GM21367 (cell line): ENCODE results near the gene RSPO3.

Experiments used
- ATAC-seq: cut with Tn5 transposase; IDR thresholded peaks from one replicate; pipeline ENCODE4 v1.9.1; 2021; ENCODE audit not compliant: unreplicated experiment

The RSPO3 gene

DNA sequence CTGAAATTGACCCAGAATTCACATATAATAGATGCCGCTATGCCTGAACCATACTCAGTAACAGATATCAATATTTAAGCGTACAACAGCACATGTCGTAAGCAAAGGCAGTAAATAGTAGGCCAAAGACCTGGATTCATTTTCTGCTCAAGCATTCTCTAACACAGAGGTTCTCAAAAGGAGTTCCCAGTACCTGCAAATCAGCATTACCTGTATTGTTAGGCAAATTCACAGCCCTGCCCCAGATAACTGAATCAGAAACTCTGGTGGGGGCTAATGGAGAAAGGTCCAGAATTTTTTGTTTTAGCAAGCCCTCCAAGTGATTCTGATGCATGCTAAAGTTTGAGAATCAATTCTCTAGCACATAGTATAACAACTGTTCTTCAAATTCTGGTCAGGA lies 36.0 kb downstream of the RSPO3 start:
- ATAC-seq, result no peak

- no peak for ATAC-seq
Measured at GRCh38 chr6:127160484-127160883, 42.0 kb downstream of the RSPO3 start.

- ATAC-seq, result no peak
Measured at GRCh38 chr6:127162836-127163235, 44.4 kb downstream of the RSPO3 start.

DNA sequence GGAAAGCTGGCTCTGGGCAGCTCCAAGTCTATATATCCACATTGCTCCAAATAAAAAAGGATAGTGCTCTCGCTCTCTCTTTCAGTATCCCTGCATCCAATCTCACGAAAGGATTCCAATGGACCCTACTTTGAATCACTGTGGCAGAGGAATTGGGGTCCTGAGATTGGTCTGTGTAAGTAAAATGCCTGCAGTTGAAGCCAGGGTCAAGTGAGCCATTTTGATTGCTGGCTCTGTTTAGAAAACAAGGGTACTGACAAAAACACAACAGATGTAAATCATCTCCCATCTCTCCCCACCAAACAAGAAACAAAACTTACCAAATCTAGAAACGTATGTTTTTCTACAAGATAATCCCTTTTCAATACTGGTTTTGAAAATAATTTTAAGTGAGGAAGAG lies 45.6 kb downstream of the RSPO3 start:
- no peak for ATAC-seq

DNA sequence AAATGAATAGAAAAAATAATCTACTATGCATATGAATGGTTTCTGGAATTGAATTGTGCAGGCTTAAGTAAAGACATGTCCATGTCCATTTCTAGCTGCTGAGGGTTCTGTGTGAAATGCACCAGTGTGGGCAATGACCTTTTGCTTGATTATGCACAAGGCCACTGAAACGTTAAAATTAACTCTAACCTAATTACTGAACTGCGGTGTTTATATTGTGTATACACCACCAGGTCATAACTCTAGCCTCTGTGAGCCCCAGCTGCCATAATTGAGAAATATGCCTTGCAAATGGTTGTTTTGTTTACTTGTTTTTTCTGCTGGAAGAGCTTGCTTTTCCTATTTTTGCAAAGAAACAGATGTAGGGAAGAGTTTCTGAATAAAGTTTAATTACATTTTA lies 46.1 kb downstream of the RSPO3 start:
- ATAC-seq, result no peak

DNA sequence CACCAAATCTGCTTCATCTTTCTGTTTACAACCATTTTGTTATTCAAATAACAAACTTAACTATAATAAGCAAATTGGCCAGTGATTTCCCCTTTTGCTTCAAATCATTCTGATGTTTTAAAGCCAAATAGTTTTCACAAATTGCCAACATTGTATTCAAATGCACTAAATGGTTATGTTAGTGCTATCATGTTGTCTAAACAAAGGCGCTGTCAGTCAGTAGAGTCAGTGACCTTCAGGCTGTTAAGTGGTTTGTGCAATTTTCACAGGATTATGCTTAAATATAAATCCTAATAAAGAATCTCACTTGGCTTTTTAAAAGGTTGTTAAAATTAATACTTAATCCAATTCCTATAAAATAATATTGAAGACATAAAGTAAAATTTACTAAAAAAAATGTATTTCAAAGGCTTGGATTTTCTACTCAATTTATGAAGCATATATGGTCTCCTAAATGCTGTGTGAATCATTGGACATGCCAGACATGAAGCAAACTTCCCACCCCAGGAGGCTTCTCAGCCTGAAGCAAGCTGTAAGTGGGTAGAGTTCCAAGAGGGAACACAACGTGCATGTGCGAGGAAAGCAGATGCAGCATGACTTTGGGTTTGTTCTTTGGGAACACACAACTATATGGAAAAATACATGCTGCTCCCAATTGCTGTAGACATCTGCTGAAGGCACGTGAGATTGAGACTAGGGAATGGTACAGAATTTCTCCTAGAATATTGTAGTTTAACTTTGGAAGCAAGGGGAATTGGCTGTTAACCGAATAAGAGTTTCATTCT lies 54.9 kb downstream of the RSPO3 start:
- ATAC-seq, result no peak

- ATAC-seq, result no peak
Measured at GRCh38 chr6:127176146-127176545, 57.7 kb downstream of the RSPO3 start.

DNA sequence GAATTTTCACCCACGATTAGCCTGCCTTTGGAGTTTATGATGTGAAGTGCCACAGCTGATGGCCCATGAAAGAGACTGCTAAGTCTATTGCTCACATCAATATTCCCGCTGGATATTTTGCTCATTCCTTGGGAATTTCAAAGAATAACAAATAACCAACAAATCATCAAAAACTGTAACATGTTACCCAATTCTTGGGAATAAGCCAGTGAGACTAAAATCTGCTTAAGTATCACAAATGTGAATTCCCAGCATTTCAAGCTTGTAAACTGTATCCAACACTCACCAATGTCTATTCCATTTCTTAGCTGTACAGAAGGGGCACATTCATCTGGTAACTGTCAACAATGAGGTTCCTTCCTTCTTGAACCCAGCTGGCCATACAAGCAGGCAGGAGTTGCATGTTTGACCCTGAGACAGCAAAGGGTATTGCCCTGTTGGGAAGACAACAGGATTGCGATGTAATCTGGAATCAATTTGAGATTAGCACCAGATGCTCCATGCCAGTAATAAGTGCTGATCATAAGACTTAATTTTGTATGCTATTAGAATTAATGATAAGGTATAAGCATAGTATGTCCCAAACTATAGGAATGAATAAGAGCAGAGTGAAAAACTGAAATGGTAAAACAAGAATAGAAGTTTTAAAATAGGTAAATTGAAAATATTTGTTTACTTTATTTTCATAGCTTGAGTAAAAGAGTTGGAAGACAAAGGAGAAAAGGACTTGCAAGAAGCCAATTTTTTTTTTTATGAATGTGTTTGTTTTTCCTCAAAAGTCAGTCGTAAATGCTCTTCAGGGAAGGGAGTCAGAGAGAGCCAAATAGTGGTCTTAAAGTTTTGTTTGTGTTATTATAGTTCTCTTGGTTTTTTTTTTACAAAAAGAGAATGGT lies 58.8 kb downstream of the RSPO3 start:
- ATAC-seq, result no peak

DNA sequence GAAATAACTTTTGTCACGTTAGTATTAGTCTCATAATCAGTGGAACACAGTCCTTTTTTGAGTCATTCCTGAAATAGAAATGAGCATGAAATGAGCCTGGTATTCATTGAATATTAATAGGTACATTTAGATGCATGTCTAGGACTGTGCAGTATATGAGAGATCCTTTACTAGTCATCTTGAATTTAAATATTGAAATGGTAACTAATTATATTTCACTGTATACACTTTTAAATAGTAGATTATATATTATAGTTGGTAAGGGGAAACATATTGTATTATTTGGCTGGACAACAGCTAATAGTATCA lies 59.4 kb downstream of the RSPO3 start:
- no peak for ATAC-seq

DNA sequence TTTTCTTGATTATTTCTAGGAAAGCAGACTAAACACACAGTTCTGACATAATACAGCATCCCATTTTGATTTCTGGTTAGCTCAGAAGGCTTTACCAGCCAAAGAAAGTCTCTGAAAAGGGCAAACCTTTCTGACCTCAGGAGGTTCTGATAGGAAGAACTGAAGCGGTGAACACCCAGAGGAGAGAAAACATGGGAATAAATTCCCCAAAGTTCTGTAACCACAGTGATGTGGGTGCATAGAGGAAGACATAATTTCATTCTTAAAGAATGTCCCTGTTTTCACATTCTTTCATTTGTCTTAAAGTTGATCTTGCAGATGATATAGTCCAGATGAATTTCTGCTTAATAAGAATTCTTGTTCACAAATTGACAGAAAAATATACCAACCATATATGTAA lies 60.3 kb downstream of the RSPO3 start:
- ATAC-seq, result no peak

DNA sequence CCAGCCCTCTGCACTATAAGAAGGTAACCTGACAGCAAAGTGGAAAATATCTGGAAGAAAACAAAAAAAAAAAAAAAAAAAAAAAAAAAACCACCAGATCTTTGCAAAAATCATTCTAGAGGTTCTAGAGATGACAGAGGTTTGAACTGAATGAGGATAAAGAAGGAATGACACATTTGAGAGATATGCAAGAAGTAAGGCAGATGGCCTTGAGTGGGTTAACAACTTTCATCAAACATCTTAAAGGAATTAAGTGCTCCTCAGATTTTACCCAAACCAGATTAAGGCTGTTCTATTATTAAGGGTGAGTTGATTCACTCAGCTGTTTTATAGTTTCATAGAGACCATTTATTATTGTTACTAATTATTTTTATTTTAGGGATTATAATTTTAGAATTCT lies 62.0 kb downstream of the RSPO3 start:
- no peak for ATAC-seq

DNA sequence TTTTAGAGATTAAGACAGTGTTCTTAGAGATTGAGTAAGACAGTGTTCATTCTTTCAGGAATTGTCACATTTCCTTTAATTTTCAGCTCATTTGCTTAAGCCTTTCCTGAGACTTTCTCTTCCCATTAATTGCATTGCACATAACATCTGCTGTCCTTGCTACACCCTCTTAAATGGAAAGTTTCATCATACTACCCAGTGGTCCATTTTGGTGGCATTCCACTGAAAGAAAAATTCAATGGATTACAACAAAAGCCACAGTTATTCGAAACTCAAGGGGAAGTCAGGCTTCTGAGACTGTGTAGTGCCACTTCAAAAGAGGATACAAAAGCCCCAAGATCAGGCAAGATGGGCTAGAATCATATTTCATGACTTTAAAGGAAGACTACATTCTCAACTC lies 64.0 kb downstream of the RSPO3 start:
- ATAC-seq, result no peak

GRCh38 chr6:127185437-127185995 lies 67.0 kb downstream of the RSPO3 start:
- ATAC-seq, result no peak

DNA sequence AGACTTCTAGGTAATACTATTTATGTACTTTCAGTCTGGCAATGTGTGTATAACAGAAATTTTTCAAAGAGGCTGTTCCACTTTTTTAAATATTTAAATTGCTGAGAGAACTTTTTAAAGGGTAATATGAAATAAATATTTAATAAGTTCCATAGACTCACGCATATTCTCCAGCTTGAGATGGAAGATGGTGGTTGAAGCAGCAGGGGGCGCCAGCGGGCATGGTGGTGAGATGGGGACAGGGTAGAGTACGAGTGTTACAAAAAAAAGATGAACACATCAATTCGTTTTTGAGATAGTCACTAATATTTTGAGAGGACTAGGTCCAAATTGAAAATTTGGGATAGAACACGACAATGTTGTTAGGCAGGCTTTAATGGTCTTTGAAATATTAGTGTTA lies 68.4 kb downstream of the RSPO3 start:
- peak; percentile 79 for ATAC-seq

- no peak for ATAC-seq
Measured at GRCh38 chr6:127188744-127189143, 70.3 kb downstream of the RSPO3 start.

GRCh38 chr6:127190552-127190951 lies 72.1 kb downstream of the RSPO3 start:
- ATAC-seq, result no peak

GRCh38 chr6:127191716-127192115 lies 73.2 kb downstream of the RSPO3 start:
- no peak for ATAC-seq

DNA sequence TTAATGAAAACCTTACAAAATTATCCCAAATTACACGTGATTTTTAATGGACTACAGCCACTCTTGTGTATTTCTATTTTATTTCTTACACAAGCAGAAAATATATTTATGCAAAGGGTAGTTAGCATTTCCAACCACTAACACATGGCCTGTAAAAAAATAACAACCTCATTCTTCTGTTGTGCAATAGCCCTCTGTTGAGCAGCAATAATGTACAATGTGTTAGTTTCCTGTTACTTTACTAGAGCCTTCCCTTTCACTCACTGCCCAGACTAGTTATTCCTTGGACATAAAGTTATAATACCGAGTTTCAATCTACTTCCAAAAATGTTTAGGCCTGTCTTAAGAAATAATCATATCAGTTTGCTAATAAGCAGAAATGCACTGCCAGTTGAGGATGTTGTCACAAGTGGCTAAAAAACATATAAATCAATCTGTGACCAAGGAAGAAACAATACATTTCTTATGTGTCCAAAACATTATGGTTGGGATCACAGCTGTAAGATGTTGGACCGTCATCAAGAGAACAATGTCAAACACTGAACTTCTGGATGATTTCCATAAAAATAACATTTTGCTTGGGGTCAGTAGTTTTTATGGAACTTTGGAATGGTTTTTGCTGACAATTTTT lies 74.6 kb downstream of the RSPO3 start:
- ATAC-seq, result no peak

GRCh38 chr6:127195833-127196232 lies 77.4 kb downstream of the RSPO3 start:
- no peak for ATAC-seq

DNA sequence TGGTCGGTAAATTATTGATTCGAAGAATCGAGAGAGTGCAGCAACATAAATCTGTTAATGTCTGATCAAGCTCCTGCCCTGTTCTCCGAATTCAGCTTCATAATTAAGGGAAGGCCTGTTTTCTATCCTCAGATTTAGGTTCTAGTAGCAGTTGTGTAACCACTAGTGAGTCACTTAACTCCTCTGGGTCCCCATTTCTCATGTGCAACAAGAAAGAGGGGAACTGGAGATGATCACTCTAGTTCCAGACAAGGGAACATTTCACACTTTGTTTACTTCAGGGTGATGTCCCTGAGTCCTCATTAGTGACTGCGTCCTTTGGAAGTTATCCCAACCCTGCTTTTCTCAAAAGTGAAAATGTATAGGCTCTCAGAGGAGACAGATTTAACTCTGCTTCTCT lies 80.1 kb downstream of the RSPO3 start:
- ATAC-seq, result no peak

- ATAC-seq, result no peak
Measured at GRCh38 chr6:127199470-127199869, 81.0 kb downstream of the RSPO3 start.

DNA sequence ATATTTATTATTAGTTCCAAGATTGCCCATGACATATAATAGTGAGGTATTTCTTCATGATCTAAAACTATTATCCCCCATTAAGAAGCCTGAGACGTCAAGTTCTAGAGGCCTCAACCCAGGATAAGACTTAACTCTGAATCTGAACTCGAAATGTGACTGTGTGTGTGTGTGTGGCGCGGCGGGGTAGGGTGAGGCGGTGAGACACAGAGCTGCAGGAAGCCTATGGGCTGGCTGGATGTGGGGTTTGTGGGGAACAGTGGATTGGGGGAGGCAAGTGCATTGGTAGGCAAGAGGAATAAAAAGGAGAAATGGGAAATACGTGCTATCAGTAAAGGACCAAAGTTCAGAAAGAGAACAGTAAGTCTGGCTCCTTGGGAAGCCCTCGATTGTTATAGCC lies 81.6 kb downstream of the RSPO3 start:
- ATAC-seq, result no peak
